ENCODE measurements around the gene SPTSSB. TPM values are rescaled to one million over a fixed set of nuclear protein-coding genes. Genes with fewer than 3 reads are reported as not detected.

SPTSSB gene
- total RNA-seq, 1 donor: 0.45 TPM

DNA sequence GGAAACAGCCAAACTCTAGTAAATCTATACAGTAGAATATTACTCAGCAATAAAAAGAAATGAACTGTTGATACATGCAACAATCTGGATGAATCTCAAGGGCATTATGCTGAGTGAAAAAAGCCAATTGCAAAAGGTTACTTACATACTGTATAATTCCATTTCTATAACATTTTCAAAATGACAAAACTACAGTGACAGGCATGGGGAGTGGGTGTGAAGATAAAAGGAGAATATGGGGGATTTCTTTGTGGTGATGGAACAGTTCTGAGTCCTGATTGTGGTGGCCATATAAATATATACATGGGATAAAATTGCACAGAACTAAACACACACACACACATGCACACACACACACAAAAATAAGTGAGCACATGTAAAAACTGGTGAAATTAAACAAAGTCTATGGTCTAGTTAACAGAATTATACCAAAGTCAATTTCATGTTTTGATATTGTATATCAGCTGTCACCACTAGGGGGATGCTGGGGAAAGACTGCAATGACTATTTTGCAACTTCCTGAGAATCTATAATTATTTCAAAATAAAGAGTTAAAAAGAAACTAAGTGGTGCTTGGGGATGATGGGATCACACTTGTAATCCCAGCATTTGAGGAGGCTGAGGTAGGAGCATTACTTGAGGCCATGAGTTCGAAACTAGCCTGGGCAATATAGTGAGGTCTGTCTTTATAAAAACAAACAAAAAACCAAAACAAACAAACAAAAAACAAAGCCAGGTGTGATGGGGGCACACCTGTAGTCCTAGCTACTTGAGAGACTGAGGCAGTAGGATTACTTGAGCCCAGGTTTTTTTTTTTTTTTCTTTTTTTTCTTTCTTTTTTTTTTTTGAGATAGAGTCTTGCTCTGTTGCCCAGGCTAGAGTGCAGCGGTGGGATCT is 66.0 kb downstream of the SPTSSB start:
- H3K4me3 ChIP-seq (ENCODE audit: low read depth, low read length): no peak overlapping the region
- DNase-seq (ENCODE audit: low read depth): peak; percentile 44
- TF ChIP-seq CTCF (IDR thresholded peaks at IDR 0.05; ENCODE audit: insufficient read depth, low read length): peak; percentile 85

DNA sequence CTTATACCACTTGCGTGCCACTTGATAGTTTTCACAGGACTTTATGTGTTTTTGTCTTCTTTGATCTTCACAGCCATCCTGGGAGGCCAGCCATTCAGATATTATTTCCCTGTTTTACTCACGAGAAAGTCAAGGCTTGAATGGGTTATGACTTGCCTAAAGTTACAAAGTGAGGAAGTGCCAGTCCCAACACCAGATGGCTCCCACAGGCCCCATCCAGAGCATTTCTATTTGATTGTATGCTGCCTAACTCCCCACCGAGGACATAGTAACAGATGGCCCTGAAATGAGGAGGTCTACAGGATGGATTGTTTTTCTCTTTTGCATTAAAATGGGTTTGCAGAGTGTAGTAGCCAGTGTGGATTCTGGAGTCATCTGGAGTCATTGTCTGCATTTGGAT is 74.5 kb downstream of the SPTSSB start:
- no peak for DNase-seq (ENCODE audit: low read depth)
- no peak overlapping the region for H3K4me3 ChIP-seq (ENCODE audit: low read depth, low read length)
- TF ChIP-seq CTCF (IDR thresholded peaks at IDR 0.05; ENCODE audit: insufficient read depth, low read length): no peak

DNA sequence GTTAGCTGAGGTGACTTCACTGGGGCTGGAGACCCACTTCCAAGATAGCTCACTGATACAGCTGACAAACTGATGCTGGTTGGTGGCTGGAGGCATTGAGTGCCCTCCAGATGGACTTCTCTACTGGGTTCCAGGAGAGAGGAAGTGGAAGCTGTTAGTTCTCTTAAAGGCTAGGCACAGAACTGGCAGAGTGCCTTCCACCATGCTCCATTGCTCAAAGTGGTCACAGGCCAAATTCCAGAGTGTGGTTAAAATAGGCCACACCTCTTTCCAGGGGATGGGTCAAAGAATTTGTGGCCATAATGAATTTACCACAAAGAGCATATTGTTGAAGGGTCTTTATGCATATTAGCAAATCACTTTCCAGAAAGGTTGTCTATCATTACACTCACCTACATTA is 76.0 kb downstream of the SPTSSB start:
- no peak overlapping the region for H3K4me3 ChIP-seq (ENCODE audit: low read depth, low read length)
- no peak for DNase-seq (ENCODE audit: low read depth)

More for the DNA sequence above, 76.0 kb downstream of the SPTSSB start:
- TF ChIP-seq CTCF (IDR thresholded peaks at IDR 0.05; ENCODE audit: insufficient read depth, low read length): no peak

Other genes starting within 250 kb of the SPTSSB start
- 88.0 and 165 TPM in 2 replicates for gene NMD3, start 150.2 kb downstream of the SPTSSB start, total RNA-seq (ENCODE audit: low replicate concordance)
- gene OTOL1, start 125.3 kb upstream of the SPTSSB start, total RNA-seq (ENCODE audit: low replicate concordance): not detected in 2 replicates

Measured in fibroblast of the aortic adventitia (primary cell).